ENCODE measurements around the gene RSPH9. TPM values are rescaled to one million over a fixed set of nuclear protein-coding genes. Genes with fewer than 3 reads are reported as not detected.

RSPH9 gene
- total RNA-seq, 1 donor: 0.18 TPM

DNA sequence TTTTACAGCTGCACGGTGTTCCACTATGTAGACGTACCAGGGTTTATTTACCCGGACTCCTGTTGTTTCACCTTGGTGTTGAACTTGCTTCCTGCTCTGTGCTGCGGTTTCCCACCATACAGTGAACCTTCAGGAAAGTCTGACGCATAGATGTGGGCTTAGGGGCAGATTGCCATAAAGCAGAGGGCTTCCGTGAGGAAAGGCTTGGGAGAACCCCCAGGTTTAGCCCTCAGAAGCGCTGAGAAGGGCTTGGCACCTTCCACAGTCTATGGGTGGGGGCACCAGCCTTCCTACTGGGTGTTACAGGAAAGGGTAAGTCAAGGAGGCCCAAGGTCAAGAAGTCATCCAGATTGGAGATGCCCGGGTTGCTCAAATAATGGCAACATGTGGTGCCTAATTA, 62.0 kb downstream of the RSPH9 start:
- DNase-seq (ENCODE audit: low read depth): no peak
- H3K4me3 ChIP-seq (ENCODE audit: low read depth, low read length): no peak overlapping the region
- TF ChIP-seq, protein P1, sequence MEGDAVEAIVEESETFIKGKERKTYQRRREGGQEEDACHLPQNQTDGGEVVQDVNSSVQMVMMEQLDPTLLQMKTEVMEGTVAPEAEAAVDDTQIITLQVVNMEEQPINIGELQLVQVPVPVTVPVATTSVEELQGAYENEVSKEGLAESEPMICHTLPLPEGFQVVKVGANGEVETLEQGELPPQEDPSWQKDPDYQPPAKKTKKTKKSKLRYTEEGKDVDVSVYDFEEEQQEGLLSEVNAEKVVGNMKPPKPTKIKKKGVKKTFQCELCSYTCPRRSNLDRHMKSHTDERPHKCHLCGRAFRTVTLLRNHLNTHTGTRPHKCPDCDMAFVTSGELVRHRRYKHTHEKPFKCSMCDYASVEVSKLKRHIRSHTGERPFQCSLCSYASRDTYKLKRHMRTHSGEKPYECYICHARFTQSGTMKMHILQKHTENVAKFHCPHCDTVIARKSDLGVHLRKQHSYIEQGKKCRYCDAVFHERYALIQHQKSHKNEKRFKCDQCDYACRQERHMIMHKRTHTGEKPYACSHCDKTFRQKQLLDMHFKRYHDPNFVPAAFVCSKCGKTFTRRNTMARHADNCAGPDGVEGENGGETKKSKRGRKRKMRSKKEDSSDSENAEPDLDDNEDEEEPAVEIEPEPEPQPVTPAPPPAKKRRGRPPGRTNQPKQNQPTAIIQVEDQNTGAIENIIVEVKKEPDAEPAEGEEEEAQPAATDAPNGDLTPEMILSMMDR (IDR thresholded peaks at IDR 0.05; ENCODE audit: insufficient read depth, low read length): no peak

DNA sequence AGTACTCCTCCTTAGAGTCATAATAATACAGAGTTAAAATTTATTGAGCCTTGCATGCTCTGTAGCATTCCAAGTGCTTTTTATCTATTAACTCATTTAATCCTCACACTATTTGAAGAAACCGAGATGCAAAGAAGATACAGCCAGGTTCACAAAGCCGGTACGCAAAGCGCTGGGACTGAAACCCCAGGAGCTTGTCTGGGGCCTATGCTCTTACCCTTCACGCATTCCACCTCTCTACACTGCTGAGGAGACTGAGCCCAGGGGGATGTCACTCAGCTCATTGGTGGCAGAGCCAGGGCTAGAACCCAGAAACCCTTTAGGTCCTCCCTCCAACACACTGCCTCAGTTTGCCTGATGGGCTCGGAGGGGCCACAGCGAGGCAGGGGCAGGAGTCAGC, 62.4 kb downstream of the RSPH9 start:
- H3K4me3 ChIP-seq (ENCODE audit: low read depth, low read length): no peak overlapping the region
- no peak for DNase-seq (ENCODE audit: low read depth)
- TF ChIP-seq, protein P1 (IDR thresholded peaks at IDR 0.05; ENCODE audit: insufficient read depth, low read length): no peak

DNA sequence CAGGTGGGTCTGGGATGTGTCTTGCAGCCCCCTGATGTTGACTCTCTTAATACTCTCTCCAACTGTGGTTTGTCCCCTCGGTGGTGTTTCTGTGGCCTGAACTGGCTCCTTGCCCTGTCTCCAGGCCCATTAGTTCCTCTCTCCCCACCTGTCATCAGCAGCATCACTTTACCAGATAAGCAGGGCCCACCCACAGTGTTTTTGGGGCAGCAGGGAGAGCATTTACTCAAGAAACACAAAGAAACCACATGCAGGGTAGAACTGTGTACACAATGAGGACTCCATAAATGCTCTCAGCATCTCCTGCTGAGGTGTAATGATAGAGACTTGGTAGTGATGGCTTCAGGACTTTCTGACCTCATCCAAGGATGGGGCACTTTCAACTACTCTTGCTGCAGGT, 62.9 kb downstream of the RSPH9 start:
- no peak overlapping the region for H3K4me3 ChIP-seq (ENCODE audit: low read depth, low read length)
- TF ChIP-seq, protein P1 (IDR thresholded peaks at IDR 0.05; ENCODE audit: insufficient read depth, low read length): no peak
- DNase-seq (ENCODE audit: low read depth): no peak

DNA sequence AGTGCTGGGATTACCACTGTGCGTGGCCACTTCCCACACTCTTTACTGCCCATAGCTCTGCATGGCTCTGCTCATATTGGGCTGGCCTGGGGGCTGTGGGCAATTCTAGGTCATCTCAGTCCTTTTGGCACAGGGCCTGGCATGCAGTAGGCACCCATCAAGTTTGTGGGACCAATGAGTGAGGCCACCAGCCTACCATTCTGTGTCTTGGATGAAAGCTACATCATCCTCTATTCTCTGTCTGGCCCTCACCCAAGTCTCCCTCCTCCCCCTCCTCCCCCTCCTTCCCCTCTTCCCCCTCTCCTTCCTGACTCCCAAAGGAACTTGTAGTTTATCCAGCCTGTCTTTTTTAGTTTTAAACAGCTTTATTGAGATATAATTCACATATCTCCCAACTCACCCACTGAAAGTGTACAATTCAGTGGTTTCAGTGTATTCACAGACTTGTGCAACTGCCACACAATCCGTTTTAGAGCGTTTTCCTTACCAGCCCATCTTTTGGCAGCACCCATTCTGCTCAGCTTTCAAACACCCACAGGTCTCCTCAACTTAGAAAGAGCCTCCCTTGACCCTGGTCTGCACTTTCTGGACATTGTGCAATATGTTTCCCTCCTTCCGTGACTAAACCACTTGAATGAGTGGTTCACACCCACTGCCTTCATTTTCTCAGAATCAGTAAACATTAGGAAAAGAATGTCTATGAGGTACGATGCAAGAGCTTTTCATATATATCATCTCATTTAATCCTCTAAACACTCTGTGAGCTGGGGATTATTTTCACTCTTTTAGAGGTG, 64.2 kb downstream of the RSPH9 start:
- no peak overlapping the region for H3K4me3 ChIP-seq (ENCODE audit: low read depth, low read length)
- TF ChIP-seq, protein P1 (IDR thresholded peaks at IDR 0.05; ENCODE audit: insufficient read depth, low read length): no peak
- DNase-seq (ENCODE audit: low read depth): peak; percentile 95

DNA sequence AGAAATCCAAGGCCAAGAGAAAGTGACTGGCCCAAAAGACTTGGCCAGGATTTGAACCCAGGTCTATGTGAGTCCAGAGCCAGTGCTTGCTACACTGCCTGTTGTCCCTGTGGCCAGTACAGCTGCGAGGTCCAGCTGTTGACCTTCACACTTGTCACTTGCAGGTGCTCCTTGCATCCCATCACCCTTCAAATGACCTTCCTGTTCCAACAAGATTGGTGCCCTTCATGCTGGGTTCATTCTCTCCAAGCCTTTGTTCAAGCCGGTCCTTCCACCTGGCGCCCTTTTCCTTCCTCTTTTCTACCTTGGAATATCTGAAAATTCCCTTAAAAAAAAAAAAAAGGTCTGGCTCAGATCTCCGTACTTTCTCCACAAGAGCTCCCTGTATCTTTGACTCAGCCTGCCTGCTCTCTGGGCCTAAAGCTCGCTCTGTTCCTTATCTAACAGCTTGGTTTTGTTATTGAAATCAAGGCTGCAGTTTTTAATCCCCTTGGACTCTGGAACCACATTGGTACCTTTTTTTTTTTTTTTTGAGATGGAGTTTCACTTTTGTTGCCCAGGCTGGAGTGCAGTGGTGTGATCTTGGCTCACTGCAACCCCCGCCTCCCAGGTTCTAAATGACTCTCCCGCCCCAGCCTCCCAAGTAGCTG, 64.9 kb downstream of the RSPH9 start:
- TF ChIP-seq, protein P1 (IDR thresholded peaks at IDR 0.05; ENCODE audit: insufficient read depth, low read length): no peak
- DNase-seq (ENCODE audit: low read depth): peak; percentile 79
- H3K4me3 ChIP-seq (ENCODE audit: low read depth, low read length): no peak overlapping the region

DNA sequence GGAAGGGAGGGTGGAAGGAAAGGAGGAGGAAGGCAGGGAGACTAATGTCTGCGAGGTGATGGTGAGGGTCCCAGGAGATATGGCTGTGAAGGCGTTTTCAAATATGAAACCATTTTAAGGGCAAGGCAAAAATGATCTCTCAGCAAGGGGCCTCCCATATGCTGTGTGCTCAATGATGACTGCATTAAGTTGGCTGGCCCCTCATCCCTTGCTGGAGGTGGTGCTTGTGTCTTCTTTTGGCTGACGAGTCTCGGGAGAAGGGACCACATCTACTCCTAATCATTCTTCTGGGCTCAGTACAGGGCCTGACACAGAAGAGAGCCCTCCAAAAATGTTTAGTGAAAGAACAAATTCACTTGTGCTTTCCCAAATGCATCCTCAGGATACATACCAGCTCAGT, 65.7 kb downstream of the RSPH9 start:
- TF ChIP-seq, protein P1 (IDR thresholded peaks at IDR 0.05; ENCODE audit: insufficient read depth, low read length): no peak
- no peak overlapping the region for H3K4me3 ChIP-seq (ENCODE audit: low read depth, low read length)
- no peak for DNase-seq (ENCODE audit: low read depth)

All from fibroblast of the aortic adventitia (primary cell).